GM19324 (cell line): ENCODE measurements around the gene NAV3.

Source experiments
- ATAC-seq: cut with Tn5 transposase; IDR thresholded peaks from one replicate; pipeline ENCODE4 v1.9.1; 2021; ENCODE audit warnings: mild to moderate bottlenecking, moderate library complexity; ENCODE audit not compliant: unreplicated experiment, low FRiP score

The NAV3 gene

GRCh38 chr12:78035901-78036606 lies 205.4 kb downstream of the NAV3 start:
- ATAC-seq: no peak

GRCh38 chr12:78036874-78037273 lies 206.2 kb downstream of the NAV3 start:
- ATAC-seq: no peak

GRCh38 chr12:78037707-78038106 lies 207.0 kb downstream of the NAV3 start:
- ATAC-seq: no peak

GRCh38 chr12:78038541-78038940 lies 207.8 kb downstream of the NAV3 start:
- ATAC-seq: no peak

GRCh38 chr12:78038986-78039385 lies 208.3 kb downstream of the NAV3 start:
- ATAC-seq: no peak

GRCh38 chr12:78040111-78040510 lies 209.4 kb downstream of the NAV3 start:
- ATAC-seq: no peak

GRCh38 chr12:78050790-78051189 lies 220.1 kb downstream of the NAV3 start:
- ATAC-seq: no peak

- ATAC-seq: no peak
Measured at GRCh38 chr12:78055545-78055944, 224.9 kb downstream of the NAV3 start.

- no peak for ATAC-seq
Measured at GRCh38 chr12:78057075-78057474, 226.4 kb downstream of the NAV3 start.

- ATAC-seq: no peak
Measured at GRCh38 chr12:78060186-78060585, 229.5 kb downstream of the NAV3 start.

- ATAC-seq: no peak
Measured at GRCh38 chr12:78062786-78063185, 232.1 kb downstream of the NAV3 start.

GRCh38 chr12:78081590-78082314 lies 251.1 kb downstream of the NAV3 start:
- ATAC-seq: no peak

GRCh38 chr12:78085542-78086182 lies 255.0 kb downstream of the NAV3 start:
- no peak for ATAC-seq

GRCh38 chr12:78086553-78087362 lies 256.1 kb downstream of the NAV3 start:
- no peak for ATAC-seq

- no peak for ATAC-seq
Measured at GRCh38 chr12:78087363-78087675, 256.6 kb downstream of the NAV3 start.

- ATAC-seq: peak; percentile 94
Measured at GRCh38 chr12:78088391-78088832, 257.7 kb downstream of the NAV3 start.

- ATAC-seq: no peak
Measured at GRCh38 chr12:78090266-78090665, 259.6 kb downstream of the NAV3 start.

- no peak for ATAC-seq
Measured at GRCh38 chr12:78095623-78096022, 264.9 kb downstream of the NAV3 start.

- no peak for ATAC-seq
Measured at GRCh38 chr12:78096909-78097597, 266.4 kb downstream of the NAV3 start.

- ATAC-seq: no peak
Measured at GRCh38 chr12:78099806-78100205, 269.1 kb downstream of the NAV3 start.
